Measurements from ENCODE around the gene ATXN7.

Gene ATXN7, protein sequence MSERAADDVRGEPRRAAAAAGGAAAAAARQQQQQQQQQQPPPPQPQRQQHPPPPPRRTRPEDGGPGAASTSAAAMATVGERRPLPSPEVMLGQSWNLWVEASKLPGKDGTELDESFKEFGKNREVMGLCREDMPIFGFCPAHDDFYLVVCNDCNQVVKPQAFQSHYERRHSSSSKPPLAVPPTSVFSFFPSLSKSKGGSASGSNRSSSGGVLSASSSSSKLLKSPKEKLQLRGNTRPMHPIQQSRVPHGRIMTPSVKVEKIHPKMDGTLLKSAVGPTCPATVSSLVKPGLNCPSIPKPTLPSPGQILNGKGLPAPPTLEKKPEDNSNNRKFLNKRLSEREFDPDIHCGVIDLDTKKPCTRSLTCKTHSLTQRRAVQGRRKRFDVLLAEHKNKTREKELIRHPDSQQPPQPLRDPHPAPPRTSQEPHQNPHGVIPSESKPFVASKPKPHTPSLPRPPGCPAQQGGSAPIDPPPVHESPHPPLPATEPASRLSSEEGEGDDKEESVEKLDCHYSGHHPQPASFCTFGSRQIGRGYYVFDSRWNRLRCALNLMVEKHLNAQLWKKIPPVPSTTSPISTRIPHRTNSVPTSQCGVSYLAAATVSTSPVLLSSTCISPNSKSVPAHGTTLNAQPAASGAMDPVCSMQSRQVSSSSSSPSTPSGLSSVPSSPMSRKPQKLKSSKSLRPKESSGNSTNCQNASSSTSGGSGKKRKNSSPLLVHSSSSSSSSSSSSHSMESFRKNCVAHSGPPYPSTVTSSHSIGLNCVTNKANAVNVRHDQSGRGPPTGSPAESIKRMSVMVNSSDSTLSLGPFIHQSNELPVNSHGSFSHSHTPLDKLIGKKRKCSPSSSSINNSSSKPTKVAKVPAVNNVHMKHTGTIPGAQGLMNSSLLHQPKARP

DNA sequence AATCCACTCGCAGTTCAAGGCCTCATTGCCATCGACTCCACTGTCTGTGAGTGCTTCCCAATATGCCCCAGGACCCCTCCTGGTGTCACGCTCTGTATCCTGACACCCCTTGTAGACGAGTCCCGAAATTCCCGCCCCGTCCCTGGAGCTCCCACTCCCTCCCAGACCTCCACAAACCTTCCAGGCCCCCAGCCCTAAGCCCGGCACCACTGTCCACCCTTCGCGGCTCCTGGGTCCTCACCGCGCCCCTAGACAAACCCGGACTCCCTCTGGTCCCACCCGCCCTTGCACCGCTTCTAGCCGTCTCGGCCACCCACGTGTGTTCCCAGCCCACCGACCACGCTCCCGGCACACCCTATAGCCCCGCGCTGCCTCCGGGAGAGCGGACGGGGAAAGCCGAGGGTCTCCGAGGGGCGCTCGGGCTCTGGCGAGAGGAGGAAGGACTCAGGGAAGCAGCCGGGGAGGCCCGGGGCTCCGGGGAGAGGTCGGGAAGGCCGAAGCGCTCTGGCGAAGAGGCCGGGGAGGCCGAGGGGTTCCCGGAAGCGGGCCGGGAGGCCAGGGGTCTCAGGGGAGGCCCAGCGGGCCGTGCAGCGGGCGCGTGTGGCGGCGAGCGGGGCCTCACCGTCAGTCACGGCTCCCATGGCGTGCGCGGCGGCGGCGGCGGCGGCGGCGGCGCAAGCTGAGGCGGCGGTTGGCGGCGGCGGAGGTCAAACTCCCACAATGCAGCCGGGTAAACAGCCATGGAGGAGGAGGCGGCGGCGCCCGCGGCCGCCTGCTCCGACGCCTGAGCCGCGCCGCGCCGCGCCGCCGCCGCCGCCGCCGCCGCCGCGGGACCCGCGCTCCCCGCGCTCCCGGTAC is at the start of gene ATXN7, which contains the start of gene THOC7:
ATXN7 (plus strand) TSS at position 718 of the 858 bp plus-strand sequence. CDS start 48,732 bp downstream, outside the sequence.
THOC7 (minus strand) TSS at position 656 of the 858 bp plus-strand sequence; CDS start at position 641, 15 bp downstream.
- peak; percentile 84 for DNase-seq (ENCODE audit: low spot score)

DNA sequence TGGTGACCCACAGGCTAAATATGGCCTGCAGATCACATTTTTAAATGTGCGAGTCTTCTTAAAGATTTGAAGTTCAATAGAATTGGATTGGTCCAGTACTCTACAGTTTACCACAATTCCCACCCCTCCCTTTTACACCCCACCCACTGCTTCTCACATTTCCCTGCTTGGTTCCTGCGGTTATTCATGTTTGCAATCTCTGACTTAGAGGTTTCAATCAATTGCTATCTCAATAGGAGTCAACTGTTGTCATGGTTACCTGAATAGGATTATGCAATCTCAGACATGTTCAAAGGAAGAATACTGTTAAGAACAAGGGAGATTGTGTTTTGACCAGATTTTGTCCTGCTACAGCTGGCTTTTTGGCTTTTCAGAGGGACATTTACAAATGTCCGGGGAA is 49.4 kb upstream of the ATXN7 start:
- no peak for DNase-seq (ENCODE audit: low spot score)

DNA sequence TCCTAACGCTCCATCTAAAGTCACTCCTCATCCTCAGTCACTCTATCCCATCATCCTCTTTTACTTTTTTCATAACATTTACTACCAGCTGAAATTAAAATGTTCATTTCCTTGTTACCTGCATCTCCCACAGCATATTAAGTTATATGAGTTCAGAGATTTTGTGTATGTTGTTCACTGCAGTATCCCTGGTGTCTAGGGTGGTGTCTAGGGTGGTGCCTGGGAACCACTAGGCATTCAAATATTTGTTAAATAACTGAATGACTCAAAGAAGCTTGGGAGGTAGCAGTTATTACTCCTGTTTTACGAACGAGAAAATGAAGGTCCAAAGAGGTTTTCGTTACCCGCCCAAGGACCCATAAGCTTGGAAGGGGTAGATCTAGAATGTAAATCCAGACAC is 46.4 kb upstream of the ATXN7 start:
- no peak for DNase-seq (ENCODE audit: low spot score)

DNA sequence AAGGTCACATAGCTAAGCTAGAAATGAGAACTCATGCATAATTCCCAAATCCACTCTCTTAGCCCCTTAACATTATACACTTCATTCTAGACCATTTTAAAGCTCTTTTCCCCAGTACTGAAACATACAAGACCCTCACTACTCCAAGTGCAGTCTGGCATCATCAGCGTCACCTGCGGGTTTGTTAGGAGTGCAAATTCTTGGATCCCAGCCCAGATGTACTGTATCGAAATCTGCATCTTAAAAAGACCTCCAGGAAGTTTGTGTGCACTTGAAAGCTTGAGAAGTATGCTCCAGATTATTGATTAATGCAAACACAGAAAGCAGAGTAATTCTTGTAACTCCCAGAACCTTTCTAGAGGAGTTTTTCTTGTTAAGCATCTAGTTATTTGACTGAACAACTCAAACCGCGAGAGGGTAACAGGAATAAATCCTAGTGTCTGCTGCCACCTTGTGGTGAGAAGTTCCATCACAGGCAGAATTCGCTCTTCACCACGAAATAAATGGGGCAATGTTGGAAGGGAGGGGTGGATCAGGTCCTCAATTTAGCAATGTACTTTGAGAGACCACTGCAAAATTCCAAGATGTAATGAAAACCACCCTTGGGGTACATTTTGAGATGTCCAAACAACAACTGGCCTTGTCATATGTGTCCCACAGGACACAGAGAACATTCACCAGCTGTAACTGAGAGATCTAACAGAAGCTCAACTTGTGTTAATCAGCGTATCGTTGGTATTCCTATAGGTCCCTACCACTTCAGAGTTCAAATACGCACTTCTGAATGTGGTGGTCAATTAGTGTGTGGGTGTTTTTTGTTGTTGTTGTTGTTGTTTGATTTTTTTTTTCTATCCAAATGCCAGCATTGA is 45.2 kb upstream of the ATXN7 start:
- no peak for DNase-seq (ENCODE audit: low spot score)

DNA sequence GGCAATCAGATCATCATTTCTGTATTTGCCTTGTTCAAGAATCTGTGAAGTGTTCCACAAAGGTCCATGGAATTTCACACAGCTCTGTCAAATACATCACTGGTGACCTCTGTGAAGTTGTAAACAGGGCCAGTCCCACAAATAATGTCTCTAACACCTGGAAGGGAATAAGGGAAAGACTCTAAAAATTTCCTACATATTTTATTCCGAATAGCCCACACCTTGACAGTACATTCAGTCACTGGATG is 44.6 kb upstream of the ATXN7 start, which contains the start of gene C3orf49:
C3orf49 (plus strand) TSS at position 149 of the 248 bp plus-strand sequence. CDS start 173 bp downstream, outside the sequence.
- no peak for DNase-seq (ENCODE audit: low spot score)

DNA sequence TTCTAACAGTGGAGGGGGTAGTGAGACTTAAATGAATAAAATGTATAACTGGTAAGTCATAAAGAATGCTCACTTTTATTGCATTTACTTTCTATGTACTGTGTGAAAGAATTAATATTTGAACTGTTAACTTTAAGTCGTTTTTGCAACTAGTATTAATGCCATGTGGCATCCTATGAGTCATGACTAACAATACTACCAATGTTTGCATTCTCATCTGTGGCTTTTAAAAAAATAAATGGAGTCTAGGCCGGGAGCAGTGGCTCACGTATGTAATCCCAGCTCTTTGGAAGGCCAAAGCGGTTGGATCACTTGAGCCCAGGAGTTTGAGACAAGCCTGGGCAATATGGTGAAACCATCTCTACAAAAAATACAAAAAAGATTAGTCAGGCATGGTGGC is 39.4 kb upstream of the ATXN7 start:
- no peak for DNase-seq (ENCODE audit: low spot score)

DNA sequence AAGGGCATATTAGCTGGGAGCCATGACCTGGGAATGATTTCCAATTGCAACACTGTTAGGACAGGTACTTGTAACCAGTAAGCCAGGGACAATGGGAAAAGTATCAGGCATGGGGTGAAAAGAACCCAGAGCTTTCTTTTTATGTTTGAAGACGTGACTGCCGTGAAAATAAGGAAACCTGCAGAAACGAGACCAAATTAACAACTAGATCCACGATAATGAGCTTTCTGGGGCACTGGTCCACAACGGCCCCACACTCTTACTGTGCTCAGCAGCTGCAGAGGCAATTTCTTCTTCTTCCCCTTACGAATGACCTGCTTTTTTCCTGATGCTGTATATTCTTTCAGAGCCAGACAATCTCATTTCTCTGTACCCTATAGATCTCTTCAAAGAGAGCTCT is 33.1 kb upstream of the ATXN7 start:
- DNase-seq (ENCODE audit: low spot score), result no peak

DNA sequence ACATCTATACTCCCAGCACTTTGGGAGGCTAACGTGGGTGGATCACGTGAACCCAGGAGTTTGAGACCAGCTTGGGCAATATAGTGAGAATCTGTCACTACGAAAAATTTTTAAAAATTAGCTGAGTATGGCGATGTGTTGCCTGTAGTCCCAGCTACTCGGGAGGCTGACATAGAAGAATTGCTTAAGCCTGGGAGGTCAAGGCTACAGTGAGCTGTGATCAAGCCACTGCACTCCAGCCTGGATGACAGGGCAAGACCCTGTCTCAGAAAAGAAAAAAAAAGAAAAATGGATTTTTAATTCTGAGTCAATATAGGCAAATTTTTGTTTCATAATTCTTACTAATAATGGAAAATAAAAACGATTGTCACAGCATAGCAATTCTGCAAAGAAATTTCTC is 31.3 kb upstream of the ATXN7 start:
- DNase-seq (ENCODE audit: low spot score), result no peak

DNA sequence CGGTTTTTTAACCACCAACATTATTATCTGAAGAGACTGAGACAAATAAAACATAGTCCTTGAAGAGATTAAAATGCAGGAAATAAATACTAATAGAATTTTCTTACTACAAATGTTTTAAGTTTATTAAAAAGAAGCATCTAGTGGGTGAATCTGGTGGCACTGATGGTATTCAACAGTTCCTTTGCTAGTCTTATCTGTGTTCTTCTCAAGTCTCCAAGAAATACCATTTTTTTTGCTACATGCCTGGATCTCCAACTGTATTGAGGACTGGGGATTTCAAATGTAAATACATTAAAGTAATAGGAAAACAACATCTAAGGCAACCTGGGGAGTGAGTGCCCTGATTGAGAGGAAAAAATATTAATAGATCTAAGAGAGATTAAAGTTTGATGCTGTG is 22.0 kb upstream of the ATXN7 start:
- no peak for DNase-seq (ENCODE audit: low spot score)

DNA sequence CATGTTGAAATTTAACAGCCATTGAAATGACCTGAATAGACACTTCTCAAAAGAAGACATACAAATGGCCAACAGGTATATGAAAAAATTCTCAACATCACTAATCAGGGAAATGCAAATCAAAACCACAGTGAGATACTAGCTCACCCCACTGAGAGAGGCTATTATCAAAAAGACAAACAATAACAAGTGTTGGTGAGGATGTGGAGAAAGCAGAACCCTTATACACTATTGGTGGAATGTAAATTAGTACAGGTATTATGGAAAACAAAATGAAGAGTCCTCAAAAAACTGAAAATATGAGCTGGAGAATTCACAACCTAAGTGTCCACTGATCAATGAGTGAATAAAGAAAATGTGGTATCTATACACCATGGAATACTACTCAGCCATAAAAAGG is 21.5 kb upstream of the ATXN7 start:
- DNase-seq (ENCODE audit: low spot score), result no peak

DNA sequence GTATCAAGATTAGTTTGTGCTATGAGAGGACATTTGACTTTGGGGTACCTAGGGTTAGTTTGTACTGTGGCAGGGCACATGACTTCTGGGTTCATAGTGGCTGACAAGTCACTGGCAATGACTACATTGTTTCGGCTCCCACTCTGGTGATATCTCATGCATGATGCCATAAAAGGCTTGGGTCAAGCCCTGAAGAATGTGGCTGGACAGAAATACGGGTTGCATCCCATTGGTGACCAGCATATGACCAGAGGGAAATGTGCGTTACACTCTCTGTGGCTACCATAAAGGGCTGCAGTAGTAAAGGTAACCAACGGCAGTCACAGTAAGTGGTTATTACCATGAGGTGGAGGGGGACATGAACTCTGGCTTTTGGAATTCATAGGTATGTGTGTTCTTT is 18.5 kb upstream of the ATXN7 start:
- no peak for DNase-seq (ENCODE audit: low spot score)

DNA sequence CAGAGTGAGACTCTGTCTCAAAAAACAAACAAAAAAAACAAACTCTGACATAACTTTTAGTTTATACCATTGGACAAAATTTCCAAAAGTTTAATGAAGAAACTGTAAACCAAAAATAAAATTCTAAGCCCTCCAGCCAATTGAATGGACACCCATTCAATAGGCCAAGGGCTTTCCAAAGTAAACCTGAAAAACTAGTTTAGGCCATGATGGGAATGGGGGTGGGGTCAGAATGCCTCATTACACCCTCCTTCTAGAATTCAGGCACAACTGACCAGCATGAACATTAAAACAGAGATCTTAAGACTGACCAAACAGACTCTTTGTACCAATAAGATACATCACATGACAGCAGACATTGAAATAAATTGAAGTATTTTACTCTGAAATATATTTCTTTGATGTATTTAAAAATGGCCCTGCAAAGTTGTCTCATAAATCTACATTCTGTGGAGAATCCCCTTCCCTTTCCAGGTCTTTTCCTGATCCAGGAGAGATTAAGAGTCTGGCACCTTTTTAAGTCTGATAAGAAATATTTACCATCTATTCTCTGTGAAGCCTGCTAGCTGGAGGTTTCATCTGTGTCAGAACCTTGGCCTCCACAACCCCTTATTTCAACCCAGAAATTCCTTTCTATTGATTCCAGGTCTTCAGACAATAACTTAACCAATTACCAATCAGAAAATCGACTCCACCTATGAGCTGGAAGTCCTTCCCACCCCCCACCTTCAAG is 15.8 kb upstream of the ATXN7 start:
- no peak for DNase-seq (ENCODE audit: low spot score)

DNA sequence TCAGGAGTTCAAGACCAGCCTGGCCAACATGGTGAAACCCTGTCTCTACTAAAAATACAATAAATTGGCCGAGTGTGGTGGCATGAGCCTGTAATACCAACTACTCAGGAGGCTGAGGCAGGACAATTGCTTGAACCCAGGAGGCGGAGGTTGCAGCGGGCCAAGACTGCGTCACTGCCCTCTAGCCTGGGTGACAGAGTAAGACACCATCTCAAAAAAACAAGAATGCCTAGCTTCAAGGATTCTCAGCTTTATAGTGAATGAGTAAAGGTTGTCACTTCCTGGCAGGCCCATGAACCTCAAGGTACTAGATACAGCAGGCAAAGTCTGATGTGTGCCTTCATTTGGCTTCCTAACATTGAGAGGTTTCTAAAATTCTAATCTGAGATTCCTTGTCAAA is 14.5 kb upstream of the ATXN7 start:
- DNase-seq (ENCODE audit: low spot score), result no peak

DNA sequence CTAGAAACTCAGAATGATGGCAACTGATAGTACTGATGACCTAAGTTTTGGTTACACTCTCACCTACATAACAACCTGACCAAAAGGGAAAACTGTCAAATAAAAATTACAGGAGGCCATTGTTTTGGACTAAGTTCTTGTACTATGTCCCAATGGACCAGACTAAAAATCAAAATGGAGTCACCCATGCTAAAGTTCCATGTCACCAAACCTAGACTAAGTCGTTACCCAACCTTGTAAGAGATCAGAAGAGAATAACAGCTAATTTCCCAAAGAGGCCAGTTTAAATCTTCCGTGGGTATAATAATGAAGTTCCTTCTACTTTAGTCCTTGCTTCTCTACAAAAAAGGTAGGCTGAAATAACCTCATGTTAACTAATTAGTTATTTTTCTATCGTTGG is 12.4 kb upstream of the ATXN7 start:
- no peak for DNase-seq (ENCODE audit: low spot score)

DNA sequence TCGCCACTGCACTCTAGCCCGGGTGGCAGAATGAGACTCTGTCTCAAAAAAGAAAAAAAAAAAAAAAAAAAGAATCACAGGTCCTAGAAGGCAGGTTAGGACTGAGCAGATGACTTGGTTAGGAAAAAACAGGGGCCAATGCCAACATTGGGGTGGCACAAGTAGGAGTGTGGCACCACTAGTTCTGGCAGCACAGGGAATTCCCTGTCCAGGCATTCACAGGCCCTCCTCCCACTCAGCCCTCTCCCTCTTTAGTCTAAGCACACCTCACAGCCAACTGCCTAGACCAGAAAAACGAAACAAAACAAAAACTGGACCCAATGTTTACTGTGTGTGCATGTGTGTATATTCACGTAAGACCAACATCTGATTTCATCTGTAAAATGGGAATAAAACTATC is 10.6 kb upstream of the ATXN7 start:
- no peak for DNase-seq (ENCODE audit: low spot score)

DNA sequence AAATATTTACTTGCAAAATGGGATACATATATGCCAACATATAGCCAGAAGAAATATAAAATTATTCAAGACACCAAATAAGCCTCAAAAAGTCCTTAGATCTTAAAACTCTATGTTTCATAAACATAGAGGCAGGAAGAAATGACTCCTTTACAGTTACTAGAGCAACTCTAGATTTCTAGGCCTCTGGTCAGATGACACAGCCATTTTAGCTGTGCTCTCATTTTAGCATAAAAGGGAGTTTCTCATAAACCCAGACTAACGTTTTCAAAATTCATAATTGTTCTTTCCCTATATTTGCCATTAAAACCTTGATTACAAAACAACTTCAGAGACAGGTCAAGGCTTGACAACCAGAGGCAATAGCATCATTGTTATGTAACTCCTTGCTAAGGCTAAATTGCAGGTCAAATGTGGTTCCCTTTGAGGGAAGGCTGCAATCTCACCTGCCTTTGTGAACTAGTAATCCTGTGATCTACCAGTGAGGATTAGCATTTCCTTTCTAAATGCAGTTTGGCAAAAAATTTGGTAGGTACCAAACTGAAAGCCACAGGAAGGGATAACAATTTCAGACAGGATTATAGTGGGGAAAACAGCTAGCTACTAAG is 8.2 kb upstream of the ATXN7 start:
- no peak for DNase-seq (ENCODE audit: low spot score)

DNA sequence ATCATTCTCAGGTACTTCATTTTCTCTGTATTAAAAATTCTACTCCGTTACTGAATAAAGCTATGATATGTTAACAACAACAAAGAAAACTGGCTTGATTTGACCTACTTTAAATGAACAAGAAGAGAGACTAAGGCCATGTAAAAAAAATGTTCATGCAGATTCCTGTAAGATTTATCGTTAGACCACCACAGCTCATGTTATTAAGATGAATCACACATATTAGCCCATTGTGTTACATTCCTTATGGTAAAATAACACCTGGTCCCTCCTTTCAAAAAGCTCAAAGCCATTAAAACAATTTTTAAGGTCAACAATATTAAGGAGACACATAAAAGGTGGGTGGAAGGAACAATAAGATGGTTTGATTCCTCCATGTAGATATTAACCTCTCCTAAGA is 6.4 kb upstream of the ATXN7 start:
- DNase-seq (ENCODE audit: low spot score), result no peak

DNA sequence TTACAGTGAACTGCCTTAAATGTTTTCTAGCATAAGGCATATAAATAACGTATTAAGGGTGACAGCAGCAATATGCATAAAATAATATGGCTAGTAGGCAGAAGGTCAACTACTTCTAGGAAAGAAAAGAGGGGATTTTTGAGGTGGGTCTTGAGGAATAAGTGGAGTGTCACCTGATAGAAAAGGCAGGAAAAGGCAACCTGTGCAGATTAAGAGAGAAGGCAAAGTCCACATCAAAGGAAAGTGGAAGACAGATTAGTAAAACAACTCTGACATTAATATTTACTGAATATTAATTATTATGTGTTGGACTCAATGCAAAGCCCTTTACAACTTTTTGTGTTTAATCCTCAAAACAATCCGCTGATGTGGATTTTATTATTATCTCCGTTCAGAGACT is 2.9 kb upstream of the ATXN7 start:
- no peak for DNase-seq (ENCODE audit: low spot score)

DNA sequence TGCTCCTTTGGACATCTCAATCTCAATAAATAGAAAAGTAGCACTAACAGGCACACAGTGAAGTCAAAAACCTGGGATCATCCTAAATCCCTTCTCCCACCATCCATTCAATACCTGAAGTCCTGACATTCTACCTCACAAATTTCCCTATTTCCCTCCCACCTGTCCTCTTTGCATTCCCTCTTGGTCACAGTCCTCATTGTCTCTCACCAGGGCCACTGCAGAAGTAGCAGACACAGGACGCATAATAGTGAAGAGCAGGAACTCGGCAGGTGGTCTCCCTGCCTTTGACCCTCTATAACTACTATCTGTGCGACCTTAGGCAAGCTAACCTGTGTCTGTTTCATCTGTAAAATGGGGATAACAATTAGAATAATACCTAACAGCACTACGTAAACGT is 2.4 kb upstream of the ATXN7 start:
- DNase-seq (ENCODE audit: low spot score), result no peak

DNA sequence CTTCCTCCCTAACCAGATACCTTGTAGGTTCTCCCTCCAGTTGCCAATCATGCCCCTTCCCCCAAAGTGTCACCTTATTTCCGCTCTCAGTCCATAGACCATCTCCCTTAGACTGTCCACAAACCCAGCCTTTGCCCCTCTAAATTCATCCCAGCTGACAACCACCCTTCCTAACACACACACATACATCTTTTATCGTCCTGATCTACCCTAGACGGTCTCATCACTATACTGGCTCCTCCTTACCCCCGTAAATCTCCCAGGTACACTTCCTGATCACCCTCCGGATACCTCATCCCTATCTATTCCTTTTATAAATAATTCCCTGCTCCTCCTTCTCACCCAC is 890 bp upstream of the ATXN7 start:
- DNase-seq (ENCODE audit: low spot score), result no peak
